NCI-H2227 (cell line): ENCODE results near the gene CDH13.

Experiments
- DNase-seq: peaks from one replicate; lab custom pipeline; 2025; ENCODE audit not compliant: unreplicated experiment; lab: John Stamatoyannopoulos, UW

The CDH13 gene

DNA sequence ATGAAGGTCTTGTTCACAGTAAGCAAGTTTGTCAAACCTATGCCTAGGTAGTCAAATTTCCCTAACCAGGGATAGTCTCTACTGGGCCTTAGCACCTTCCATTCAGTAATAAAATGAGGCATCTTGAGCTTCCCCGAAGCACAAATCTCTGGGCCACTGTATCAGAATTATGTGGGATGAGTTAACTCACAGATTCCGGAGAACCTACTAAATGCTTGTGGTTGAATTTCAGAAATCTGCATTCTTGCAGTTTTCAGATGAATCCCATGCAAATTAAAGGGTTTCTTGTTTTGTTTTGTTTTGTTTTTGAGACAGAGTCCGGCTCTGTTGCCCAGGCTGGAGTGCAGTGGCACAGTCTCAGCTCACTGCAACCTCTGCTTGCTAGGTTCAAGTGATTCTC, 702.2 kb downstream of the CDH13 start:
- DNase-seq: no peak

DNA sequence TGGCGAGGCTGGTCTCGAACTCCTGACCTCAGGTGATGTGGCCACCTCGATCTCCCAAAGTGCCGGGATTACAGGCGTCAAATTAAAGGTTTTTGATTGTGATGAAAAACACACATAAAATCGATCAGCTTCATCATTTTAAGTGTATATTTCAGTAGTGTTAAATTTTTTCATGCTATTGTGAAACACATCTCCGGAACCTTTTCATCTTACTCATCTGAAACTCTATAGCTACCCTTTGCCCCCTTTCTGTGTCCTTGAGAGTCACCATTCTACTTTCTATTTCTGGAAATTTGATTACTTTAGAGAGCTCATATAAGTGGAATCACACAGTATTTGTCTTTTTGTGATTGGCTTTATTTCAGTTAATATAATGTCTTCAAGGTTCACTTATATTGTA, 702.7 kb downstream of the CDH13 start:
- no peak for DNase-seq

DNA sequence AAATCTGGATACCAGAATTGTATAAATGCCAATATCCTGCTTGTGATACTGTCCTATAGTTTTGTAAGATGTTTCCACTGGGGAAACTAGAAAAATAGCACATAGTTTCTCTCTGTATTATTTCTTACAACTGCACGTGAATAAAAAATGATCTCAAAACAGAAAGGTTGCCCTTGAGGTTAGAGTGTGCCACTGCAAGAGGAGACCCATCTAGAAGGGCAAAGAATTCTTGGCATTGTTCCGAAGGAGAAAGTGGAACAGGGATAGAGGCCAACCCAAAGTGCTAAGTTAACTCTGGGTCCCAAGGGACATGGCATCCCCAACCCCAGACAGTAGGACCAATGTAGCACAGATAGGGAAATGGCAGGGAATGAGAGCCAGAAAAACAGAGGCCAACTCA, 703.5 kb downstream of the CDH13 start:
- no peak for DNase-seq

DNA sequence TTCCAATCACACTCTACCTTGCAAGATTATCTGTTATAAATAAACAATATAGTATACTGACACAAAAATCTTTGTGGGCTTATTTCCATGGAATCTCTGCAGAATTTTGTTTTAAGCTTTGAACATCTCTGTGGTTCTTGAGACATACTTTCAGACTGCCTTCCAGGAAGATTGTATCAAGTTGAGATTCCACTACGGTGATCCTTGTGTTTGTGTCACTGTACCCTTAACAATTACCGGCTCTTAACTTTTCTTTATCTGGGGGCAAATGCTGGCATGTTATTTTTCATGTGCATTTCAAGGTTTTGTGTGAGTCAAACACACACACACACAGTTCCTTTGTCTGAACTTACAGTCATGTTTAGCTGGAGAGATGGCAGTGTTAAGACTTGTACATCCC, 708.3 kb downstream of the CDH13 start:
- no peak for DNase-seq

DNA sequence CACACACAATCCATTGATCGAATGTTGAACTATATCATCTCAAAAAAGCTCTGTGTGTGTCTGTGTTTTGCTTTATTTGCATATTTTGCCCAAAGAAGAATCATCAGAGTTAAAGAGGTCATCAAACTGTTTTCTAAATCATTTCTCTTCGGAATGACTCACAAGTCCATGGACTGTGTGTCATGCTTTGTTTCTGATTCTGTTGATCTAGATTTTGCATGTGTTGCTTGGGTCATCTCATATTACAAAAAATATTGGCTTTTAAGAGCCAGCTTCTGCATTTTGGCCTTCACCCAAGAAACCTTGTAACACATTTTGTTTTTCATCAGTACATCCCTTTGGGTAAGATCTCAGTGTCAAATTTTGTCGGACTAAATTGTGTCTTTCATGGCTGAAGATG, 709.8 kb downstream of the CDH13 start:
- no peak for DNase-seq

DNA sequence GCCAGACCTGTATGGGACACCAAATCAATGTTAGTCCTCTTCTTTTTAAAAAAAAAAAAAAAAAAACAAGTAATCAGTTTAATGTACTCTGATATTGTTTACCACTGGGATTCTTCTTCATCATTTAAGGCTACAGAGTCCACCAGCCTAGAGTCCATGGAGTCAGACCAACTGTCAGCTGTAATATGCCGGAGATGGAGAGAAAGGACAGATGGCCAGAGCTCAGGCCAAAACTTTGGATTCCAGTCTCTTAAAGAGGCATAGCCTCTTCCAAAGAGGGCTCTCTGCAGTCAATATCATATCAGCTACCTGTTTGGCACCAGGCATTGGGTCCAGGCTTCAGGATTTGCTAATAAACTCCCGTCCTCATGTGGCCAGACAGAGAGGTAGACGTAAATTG, 711.4 kb downstream of the CDH13 start:
- no peak for DNase-seq

DNA sequence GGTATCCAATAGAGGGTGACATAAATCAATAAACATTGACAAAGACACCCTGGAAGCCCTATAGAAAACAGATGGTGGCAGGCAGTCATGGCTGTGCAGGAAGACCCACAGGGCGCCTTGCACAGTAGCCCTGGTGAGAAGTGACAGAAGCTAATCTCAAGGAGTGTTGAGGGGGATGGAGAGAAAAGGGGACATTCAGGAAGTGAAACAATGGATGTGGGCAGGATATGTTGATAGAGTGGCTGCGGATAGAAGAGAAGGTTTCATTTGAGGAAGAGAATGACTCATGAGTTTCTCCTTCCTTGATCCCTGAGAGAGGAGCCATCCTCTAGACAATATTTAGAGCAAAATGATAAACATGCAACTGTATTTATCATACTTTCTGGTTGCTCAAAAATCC, 712.2 kb downstream of the CDH13 start:
- no peak for DNase-seq

DNA sequence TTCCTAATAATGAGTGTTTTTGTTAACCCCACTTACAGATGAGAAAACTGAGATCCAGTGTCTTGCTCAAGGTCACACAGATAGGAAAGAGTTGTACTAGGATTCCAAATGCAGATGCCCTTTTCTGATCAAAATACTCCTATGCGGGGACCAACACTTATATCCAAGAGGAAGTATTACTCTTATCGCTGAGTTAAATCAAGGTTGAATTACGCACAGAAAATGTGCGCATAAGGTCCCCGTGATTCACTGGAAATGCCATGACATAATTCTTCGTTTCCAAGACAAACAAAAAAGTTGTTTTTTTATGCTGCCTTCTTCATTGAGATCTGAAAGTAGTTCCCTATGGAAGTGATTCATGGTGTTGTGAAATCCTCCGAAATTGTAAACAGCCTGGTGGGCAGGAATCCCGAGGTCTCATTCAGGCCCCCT, 717.2 kb downstream of the CDH13 start:
- no peak for DNase-seq

DNA sequence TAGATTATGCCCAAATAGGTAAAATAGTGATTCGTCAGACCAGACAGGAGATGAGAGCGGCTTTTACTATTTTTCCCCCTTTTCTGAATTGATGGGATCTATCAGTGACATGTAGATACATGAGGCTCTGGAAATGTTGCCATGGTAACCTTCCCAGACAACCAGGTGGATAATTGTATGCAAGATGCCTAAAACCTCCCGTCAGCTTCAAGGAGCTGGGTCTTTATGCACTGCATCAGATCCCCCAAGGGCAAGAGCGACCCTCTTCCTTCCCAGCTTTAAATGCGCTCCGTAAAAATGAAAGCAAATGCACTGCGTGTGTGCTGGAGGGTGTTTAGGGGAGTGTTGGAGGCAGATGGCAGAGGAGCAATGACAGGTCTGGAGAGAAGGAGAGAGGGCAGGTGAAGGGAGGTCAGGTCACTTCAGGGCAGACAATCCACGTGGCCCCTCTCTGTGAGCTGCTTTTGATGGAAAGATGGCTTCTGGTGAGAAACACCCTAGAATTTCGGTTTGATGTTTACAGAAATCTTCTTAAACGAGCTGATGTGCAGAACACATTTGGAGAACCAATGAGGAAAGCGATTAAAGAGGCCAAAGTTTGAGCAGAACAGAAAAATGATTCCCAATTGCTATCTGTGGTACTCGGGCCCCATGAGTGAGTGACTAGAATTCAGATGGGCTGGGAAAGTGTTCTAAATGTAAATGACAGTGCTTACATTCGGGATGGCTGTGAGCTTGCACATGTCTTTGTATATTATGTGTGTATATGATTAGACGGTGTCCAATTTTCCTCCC, 719.3 kb downstream of the CDH13 start:
- DNase-seq: no peak

DNA sequence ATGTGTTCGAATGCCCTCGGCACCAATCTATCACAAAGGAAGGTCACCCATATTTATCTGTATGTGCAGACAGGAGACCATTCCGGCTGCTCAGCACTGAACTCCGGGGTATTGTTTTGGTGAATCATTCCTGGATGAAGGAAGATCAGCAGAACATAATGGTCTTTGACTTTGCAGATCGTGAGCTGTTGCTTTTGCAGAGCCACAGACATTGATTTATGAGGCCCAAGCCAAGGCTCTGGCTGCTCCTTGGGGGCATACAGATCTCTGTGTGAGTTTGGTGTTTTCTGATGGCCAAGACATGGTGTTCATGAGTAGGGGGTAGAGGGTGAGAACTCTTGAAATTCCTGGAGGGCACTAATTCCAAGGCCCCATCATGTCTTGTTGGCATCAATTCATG, 722.2 kb downstream of the CDH13 start:
- DNase-seq: no peak

DNA sequence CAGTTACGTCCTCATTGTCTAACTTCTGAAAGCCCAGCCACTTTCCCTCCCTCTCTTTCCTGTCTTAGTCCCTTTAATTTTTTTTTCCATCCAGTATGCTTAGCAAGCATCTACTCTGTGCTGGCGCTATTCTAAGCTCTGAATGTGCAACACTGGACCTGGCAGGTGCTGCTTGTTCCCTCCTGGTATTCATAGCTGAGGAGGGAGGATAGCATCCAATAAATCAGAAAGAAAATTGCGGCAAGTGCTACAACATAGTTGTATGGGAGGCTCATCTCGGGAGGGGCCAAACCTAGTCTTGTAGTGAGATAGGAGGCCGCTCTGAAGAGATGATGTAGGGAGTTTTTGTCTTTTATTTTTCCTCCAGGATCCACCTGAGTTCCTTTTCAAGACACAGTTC, 723.7 kb downstream of the CDH13 start:
- no peak for DNase-seq

DNA sequence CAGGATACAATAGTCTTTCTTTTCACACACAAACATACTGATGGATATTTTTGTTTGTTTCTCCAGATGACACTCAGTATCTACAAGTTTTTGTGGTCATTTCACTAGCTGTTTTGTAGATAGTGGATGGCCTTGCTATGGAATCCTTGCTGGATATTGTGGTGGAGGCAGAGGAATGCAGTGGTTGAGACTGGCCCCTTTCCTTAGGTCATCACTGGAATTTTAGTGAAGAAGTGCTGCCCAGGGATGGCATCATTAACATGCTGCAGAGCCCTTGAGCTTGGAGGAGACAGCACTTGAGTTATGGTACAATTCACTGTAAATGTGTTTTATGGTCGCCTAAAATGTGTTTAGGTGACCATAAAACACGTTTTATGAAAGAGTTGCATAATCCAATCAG, 725.1 kb downstream of the CDH13 start:
- no peak for DNase-seq

DNA sequence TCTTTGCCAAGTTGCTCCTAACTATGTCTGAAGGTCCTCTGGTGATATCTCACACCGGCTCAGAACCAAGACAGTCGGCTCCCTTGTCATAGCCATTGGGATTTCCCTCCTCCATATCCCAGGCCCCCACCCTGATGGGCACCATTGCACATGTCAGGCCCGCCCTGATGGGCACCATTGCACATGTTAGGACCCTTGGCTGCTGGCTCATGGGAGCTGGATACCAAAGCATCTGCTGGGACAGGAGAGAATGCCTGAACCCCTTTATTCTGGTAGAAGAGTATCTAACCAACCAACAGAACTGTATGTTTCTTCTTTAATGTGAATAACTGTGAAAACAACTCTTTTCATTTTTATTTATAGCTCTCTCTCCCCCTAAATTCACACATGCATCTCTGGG, 726.5 kb downstream of the CDH13 start:
- no peak for DNase-seq

DNA sequence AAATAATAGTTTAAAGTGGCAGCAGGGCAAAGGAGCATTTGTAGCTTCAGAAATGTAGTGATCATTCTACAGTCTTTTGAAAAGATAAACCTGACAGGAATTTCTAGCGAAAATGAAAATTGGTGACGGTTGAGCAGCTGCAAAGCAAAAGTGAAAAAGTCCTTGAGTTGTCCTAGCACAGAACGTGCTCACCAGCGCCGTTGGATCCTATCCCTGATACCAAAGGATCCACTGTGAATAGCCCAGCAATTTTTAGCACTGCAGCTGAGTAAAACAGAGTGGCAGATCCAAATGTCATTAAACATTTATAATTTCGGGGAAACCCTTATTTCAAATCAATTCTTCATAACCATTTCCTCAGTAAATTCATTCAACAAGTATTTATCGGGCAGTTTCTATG, 727.2 kb downstream of the CDH13 start:
- DNase-seq: no peak

DNA sequence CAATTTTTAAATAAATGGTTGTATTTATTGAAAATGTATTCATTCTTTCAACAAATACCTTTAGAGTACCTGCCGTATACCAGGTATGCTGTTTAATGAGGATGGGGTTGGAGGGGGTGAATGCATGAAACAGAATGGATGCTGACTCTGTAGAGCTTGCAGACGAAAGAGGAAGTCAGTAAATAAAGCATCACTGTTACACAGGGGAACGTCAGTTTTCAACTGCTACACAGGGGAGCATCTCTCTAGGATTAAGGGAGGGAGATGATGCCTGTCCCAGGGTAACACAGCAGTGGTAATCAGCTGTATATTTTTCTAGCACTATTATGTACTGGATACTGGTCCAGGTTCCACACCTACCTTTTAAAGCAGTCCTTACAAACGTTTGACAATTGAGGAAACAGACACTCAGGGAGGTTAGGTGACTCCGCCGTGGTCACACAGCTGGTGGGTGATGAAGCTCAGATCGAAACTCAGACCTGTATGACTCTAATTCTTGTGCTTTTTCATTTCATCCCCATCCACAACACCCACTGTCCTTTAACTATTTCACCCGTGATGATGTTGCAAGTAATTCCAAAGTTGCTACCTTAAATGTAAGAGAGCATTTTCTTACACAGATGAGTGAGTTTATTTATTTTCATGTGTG, 728.9 kb downstream of the CDH13 start:
- DNase-seq: no peak

DNA sequence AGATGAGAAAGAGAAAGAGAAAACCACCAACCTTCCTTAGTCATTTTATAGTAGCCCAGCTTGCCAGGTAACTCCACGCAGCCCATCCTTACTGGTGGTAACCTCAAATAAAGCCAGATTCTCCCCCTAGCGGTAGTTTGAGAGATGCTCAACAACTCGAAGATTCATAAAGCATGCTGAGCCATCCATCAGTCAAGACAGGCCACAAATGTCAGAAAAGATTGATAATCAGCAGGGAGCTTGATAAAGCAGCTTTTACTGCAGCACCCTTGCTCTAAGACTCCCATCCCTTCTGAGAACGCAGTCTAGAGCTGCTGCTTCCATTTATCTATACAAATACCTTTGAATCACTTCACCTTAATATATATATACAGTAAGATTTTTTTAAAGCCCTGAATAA, 729.5 kb downstream of the CDH13 start:
- no peak for DNase-seq

DNA sequence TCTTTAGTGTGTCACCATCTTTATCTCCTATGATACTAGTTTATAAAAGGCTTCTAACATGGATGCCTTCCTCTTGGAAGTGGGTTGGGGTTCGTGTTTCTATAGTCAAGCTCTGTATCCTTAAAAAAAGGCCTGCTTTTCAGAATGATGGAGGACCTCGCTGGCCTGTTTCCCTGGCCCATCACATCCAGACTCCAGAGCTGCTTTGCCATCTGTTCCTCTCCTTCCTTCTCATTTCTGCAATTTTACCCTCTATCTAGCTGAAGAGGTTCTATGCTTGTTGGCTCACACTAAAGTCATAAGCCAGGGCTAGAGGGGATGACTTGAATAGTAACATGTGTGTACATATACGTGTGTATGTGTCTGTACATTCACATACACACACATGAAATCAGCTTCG, 730.2 kb downstream of the CDH13 start:
- no peak for DNase-seq

DNA sequence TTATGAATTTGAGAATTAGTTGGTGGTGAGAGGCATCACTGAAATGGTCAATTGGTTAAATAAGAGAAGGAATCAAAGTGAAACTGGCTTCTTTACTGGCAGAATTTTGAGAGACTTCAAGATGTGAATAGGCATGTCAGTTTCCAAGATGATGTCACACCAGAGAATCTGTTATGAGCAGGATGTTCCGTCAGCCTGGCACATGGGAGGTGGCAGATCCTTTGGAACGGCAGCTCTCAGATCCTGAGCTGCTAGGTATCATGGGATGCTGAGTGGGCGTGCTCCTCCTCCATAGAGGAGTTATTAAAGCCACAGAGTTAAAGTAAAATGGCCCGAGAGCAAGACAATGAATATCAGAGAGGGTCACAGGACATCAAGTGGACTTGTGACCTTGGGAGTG, 736.8 kb downstream of the CDH13 start:
- no peak for DNase-seq

DNA sequence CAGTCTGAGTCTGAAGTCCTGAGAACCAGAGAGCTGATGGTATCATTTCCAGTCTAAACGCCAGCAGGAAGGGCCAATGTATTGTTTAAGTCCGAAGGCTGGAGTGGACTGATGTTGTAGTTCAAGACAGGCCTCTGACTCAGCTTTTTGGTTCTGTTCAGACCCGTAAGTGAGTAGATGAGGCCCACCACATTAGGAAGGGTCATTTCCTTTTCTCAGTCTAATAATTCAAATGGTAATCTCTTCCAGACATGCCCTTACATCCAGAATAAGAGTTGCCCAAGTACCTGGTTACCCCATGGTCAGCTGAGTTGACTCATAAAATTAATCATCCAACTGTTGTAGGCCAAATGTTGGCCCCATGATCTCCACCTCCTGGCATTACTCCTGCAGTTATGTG, 738.4 kb downstream of the CDH13 start:
- DNase-seq: no peak

DNA sequence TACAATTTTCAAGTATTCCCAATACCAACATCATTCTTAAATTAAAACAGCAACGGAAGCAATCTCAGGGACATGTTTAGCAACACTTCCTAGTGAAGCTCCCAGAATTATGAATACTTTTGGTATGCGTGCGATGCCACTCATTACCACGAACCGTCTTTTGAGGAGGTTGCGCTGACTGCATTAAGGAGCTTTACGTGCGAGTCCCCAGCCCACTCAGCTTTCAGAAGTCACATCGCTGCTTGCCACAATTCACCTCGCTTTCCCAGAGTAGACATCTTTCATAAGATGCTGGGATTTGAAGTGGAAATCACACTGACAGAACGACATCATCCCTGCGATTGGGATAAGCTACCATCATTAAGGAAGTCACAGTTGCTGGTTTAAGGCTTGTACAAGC, 739.5 kb downstream of the CDH13 start:
- no peak for DNase-seq

DNA sequence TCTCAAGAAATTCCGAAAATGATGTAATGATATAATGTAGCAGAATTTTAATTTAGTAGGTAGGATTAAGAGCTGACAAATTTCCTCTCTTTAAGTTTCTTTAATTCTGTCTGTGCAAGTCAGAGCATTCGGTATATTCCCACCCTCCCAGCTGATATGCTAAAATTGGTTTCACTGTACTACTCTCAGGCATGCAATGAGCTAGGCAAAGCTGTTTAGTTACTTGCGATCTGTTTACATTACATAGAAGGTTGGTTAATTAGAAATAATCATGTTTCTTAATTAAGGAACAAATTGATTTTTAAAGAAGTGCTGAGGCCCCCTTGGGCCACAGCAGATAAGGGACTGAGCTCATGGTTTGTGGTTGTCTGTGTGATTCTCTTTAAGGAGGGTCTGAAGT, 748.2 kb downstream of the CDH13 start:
- DNase-seq: no peak

DNA sequence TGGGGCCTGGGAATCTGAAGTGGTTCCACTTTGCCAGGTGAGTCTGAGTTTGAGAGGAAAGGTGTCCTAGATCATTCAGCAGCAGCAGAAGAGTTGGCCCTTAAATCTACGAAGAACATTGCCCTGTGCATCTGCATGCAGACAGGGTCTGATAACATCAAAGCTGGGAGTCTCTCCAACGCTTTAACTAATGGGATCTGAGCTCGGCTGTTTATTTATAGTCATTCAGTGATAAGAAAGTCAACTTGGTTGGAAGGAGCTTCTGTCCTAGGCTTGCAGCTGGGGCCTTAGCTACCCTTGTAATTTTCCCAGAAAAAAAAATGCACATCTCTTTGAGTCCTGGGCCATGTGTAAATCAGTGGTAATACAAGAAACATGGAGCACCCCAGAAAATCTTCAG, 763.0 kb downstream of the CDH13 start:
- DNase-seq: no peak

DNA sequence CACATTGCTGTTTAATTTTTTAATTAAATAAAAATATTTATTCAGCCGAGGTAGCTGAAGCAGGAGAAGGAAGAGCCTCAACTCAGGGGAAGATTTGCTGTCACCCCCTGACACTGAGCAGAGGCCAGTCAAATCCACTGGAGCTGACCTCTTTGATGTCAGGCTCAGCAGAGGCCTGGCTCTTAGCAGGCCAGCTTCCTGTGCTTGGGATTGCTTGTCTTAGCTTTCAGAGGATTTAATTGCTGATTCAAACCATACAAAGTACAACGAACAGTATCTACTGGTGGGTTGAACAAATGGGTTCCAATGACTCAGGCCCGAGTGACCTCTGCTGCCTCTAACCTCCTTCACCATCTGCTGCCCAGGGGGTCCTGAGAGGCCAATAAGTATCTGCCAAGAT, 764.0 kb downstream of the CDH13 start:
- DNase-seq: no peak
